ENCODE results near the gene METTL5.
"Not testable (repeated sequence)": the region's sequence is repeated elsewhere in the genome, so short reads cannot be mapped to it uniquely, and the experiment has no call there.

The METTL5 gene

DNA sequence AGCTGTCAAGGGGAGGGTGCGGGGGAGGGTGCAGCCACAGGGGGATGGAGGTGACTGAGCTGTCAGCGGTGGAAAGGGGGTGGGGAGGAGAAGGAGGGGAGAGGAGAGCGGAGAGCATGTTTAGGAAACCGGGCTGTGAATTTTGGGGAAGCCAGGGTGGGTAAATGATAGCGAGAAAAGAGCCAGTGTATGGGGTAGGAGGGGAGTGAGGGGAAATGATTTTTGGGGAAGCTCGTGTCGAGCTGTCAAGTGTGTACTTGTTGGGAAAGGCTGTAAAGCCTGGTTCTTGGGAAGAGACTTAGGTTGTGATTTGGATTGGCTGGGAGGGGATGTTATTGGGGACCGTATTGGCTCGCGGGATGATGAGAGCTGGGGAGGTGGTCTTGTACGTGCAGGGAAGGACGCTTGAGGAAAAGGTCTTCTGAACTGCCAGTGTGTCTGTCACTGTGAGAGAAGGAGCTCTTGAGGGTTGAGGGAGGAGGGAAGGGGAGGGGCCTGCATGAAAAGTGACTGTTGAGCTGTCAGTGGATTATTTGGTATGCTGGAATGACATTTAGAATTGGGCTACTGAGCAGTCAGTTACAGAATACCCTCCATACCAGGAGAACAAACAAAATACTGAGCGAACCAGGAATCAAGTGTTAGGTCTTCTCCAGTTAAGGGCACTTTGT is 3.6 kb upstream of the METTL5 start:
- DNase-seq (ENCODE audit: low read depth) = peak; percentile 46

DNA sequence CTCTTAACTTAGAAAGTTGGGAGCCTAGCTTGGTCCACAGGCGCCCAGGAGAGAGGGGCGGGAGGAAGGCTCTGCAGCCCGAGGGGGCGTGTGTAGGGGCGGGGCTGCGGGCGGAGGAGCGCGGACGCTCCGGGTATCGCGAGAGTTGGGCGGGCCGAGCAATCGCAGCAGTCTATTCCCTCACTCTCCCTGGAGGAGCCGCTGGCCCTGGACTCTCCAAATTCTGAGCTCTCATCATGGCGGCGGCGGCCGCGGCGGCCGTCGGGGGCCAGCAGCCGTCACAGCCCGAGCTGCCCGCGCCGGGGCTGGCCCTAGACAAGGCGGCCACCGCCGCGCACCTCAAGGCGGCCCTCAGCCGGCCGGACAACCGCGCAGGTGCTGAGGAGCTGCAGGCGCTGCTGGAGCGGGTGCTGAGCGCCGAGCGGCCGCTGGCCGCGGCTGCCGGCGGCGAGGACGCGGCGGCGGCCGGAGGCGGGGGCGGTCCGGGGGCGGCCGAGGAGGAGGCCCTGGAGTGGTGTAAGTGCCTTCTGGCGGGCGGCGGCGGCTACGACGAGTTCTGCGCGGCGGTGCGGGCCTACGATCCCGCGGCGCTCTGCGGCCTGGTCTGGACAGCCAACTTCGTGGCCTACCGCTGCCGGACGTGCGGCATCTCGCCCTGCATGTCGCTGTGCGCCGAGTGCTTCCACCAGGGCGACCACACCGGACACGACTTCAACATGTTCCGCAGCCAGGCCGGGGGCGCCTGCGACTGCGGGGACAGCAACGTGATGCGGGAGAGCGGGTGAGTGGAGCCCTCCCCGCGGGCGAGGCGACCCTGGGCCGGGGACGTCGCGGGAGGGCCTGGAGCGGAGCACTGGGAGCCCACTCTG is 2.8 kb upstream of the METTL5 start, which contains the start of gene UBR3:
UBR3 (plus strand) TSS at position 183 of the 869 bp plus-strand sequence; CDS start at position 237, 54 bp downstream.
- peak; percentile 87 for DNase-seq (ENCODE audit: low read depth)

DNA sequence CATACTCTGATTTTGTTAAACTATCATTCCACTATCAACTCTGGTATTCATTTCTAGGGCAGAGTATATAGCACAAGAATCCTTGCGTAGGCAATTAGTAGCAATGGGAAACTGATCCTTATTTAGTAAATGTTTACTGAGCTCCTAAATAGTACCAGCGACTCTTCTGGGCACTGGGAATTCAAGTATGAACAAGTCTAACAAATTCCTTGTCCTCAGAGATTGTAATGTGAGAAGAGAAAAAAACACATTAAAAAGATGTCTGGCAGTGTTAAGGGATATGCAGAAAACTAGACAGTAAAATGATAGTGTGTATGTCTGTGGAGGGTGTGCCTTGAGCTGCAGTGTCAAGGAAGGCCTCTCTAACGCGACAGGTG is 721 bp downstream of the METTL5 start:
- no peak for DNase-seq (ENCODE audit: low read depth)

DNA sequence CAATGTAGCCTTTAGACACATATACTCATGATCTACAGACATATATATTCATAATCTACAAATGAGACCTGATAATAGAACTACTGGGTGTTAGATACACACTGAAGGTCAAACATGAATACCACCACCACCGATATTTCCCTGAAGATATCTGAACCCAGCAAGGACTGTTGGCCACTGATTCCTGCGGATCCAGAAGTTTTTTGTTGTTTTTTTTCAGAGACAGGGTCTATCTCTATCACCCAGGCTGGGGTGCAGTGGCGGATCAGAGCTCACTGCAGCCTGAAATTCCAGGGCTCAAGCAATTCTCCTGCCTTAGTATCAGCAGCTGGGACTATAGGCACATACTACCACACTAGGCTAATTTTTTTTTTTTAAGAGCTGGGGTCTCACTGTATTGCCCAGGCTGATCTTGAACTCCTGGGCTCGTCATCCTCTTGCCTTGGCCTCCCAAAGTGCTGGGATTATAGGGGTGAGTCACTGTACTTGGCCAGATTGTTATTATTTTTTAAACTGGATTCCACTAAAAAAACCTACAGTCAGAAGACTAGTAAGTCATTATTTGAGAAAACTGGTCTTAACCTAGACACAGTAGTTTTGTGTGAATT is 1.8 kb downstream of the METTL5 start:
- no peak for DNase-seq (ENCODE audit: low read depth)

DNA sequence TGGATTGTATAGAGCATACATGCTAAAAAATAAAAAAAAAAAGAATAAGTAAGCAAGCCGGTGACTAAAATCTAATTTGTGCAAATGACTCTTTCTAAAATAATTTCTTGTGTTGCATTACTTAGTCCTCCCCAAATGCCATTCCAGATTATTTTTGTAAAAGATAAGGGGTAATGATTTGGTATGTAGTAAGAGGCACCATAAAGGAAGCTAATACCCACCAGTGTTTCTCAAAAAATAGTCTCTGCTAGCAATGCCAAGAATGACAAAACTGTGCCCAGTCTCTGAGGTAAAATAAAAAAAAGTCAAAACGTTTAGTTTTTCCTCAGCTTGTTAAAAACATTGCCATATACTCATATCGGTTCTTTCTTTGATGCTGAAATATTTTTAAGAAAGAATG is 2.7 kb downstream of the METTL5 start:
- DNase-seq (ENCODE audit: low read depth) = no peak

DNA sequence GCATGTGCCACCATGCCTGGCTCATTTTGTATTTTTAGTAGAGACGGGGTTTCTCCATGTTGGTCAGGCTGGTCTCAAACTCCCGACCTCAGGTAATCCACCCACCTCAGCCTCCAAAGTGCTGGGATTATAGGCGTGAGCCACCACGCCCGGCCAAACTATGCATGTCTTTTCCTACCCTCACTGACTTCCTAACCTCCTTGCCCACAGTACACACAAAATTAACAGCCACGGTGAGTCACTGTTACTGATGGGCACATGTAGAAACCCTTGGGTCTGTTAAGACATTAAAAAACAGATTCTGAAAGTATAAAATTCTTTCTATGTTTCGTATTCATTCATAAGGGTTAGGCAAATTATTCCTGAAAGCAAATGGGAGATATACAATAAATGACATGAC is 4.6 kb downstream of the METTL5 start:
- DNase-seq (ENCODE audit: low read depth) = not testable (repeated sequence)

DNA sequence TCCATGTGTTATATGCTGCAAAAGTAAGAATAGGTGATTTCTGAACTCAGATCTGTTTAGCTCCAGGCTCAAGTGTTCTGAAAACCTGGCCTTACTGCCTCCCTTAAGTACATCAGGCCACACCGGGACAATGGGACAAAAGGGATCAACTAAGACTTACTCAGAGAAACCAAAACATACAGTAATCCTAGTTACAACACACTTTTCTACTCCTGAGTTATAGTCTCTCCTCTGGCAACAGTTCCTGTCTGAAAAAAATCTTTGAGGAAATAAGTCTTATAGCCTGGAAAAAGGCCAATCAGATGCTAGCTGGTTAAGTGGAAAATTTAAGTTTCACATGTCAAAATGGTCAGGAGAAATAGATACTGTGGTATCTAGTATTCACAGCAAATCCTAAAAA is 5.6 kb downstream of the METTL5 start:
- no peak for DNase-seq (ENCODE audit: low read depth)

DNA sequence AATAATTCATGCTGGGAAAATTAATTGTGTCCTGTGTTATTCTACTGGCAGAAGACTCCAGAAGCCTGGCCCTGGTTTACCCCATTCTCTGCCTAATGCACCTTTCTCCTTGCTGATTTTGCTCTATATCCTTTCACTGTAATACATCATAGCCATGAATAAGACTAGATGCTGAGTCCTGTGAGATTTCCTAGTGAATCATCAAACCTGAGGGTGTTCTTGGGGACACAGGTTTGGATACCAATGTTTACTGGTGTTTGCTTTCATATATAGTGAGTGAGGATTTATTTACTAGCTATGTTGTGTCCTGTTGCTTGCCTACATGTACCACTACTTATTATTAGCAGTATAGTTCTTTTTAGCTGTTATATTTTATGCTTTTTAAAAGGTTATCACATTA is 6.5 kb downstream of the METTL5 start:
- DNase-seq (ENCODE audit: low read depth) = no peak

DNA sequence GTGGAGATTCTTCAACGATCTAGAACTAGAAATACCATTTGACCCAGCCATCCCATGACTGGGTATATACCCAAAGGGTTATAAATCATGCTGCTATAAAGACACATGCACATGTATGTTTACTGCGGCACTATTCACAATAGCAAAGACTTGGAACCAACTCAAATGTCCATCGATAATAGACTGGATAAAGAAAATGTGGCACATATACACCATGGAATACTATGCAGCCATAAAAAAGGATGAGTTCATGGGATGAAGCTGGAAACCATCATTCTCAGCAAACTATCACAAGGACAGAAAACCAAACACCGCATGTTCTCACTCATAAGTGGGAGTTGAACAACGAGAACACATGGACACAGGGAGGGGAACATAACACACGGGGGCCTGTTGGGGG is 7.3 kb downstream of the METTL5 start:
- DNase-seq (ENCODE audit: low read depth) = not testable (repeated sequence)

DNA sequence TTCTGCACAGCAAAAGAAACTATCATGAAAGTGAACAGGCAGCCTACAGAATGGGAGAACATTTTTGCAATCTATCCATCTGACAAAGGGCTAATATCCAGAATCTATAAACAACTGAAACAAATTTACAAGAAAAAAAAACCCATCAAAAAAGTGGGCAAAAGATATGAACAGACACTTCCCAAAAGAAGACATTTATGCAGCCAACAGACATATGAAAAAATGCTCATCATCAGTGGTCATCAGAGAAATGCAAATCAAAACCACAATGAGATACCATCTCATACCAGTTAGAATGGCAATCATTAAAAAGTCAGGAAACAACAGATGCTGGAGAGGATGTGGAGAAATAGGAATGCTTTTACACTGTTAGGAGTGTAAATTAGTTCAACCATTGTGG is 7.7 kb downstream of the METTL5 start:
- DNase-seq (ENCODE audit: low read depth) = not testable (repeated sequence)

DNA sequence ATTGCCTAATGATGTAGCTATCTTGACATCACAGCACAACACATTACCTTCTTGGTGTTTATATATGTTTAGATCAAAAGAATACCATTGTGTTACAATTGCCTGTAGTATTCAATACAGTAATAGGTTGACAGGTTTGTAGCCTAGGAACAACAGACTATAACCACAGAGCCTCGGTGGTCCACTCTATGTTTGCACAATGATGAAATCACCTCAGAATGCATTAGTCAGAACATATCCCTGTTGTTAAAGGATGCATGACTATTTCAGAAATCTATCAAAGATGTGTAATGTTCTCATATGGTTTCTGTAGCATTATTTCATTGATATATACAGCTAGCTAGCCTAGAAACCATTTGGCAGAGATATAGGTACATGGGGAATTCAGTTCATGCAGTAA is 8.9 kb downstream of the METTL5 start:
- no peak for DNase-seq (ENCODE audit: low read depth)

DNA sequence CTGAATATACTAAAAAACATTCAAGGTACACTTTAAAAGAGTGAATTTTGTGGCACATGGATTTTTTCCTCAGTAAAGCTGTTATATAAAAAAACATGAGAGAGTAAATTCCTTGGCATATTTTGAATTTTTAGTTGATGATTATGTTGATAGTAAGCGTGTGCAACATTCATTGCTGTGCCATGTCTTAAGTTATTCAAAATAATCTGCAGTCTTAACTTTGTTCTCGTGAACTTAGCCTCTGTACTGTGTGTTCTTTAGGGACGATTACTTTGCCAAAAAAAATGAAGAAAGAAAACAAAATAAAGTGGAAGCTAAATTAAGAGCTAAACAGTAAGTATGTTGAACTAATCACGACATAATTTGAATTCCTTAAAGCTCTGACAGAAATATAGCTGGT is 16.5 kb downstream of the METTL5 start:
- DNase-seq (ENCODE audit: low read depth) = no peak

DNA sequence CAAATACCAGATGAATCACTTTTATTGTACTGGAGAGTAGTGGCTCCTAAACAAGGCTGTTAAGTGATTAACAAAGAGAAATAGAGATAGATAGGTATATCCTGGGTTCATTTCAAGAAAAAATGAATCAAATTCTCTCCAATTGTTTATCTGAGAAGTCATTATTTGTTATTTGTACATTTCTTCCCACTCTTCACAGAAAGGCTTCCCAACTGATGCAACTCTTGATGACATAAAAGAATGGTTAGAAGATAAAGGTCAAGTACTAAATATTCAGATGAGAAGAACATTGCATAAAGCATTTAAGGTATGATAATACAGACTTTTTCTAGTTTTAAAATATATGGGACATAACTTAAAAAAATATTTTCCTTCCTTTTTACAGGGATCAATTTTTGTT is 18.1 kb downstream of the METTL5 start:
- DNase-seq (ENCODE audit: low read depth) = no peak

DNA sequence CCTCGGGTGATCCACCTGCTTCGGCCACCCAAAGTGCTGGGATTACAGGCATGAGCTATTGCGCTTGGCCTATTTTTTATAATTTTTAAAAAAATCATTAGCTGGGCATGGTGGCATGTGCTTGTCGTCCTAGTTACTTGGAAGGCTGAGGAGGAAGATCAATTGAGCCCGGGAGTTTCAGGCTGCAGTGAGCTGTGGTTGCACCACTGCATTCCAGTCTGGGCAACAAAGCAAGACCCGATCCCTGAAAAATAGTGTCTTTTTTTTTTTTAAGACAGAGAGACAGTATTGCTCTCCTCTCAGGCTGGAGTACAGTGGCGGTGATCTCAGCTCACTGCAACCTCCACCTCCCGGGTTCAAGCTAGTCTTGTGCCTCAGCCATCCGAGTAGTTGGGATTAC is 21.2 kb downstream of the METTL5 start:
- DNase-seq (ENCODE audit: low read depth) = no peak

DNA sequence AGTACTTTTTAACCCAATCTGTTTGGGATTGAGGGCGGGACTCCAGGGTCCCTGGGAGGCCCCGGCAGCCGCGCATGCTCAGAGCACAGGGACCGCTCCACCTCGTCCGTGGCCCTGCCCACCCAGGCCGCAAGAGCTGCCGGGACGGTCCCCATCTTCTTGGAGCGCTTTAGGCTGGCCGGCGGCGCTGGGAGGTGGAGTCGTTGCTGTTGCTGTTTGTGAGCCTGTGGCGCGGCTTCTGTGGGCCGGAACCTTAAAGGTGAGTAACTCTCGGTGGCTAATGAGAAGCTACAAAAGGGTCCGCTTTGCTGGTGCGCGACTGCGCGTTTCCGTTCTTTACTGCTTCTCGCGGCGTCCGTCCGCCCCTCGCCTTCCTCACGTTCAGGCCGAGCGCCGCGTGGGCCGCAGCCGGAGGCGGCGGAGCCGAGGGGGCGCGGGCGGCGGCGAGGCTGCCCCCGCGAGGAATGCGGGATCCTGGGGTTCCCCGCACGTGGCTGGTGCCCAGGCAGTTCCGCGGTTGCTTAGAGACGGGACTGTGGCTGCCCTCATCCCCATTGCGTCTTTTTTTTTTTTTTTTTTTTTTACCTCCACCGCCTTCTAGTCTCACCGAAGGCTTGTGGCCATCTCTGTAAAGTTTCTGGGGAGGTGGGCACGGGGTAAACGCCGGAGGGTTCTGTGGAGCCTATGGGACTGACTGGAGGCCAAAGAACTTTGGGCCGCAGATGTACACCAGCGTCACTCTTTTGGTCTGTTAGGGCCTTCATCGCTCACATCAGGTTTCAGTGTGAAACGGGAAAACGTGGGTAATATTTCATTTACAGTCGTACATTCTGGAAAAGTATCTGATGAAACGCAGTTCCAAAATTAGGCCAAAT is 25.8 kb downstream of the METTL5 start, which contains the start of gene SSB:
SSB (plus strand) TSS at position 154 of the 875 bp plus-strand sequence. CDS start 2,090 bp downstream, outside the sequence.
- peak; percentile 95 for DNase-seq (ENCODE audit: low read depth)

DNA sequence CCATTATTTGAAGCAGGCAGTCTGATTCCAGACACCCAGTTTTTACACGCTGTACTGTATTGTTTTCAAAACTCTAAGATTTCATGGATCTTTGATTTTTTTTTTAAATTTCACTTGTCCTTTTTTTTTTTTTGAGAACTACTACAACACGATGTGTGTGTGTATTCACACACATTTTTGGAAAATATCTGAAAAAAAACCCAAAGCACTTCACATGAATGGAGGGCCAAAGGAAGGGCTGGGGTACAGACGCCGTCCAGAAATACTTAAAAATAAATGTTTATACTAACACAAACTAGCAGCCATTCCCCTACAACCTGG is 26.3 kb downstream of the METTL5 start:
- no peak for DNase-seq (ENCODE audit: low read depth)

DNA sequence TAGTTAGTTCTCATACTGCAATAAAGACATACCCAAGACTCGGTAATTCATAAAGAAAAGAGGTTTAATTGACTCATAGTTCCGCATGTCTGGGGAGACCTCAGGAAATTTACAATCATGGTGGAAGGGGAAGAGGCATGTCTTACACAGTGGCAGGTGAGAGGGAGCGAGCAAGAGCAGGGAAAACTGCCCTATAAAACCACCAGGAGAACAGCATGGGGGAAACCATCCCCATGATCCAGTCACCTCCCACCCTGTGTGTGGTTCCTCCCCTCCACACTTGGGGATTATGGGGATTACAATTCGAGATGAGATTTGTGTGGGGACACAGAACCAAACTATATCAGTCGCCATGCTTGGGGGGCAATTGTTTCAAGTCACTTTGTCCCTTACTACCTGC is 27.1 kb downstream of the METTL5 start:
- no peak for DNase-seq (ENCODE audit: low read depth)

DNA sequence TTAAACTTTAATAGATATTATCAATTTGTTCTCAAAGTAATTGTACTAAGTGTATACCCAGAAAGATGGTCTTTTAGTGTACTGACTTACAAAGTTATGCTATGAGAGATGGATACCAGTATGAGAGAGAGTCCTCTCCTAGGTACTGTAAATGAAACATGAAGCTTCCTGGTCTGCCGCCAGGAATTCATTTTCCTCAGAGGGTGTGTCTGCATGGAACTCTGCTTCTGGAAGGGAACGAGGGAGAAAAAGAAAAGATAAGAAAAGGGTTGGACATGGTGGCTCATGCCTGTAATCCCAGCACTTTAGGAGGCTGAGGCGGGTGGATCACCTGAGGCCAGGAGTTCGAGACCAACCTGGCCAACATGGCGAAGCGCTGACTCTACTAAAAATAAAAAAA is 28.3 kb downstream of the METTL5 start:
- no peak for DNase-seq (ENCODE audit: low read depth)

DNA sequence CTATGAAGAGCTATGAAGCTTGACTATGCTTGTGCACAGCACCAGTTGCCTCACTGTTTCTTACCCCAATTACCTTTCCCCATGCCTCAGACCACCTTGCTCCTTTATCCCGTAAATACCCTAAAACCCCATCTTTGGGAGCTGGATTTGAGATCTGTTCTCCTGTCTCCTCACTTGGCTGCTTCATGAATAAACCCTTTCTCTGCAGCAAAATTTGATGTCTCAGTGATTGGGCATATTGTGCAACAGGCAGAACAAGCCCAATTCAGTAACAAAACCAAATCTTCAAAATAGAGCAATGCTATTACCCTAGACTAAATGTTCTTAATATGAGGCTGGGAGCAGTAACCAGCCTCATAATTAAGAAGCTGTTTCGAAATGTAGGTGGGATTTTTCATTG is 29.5 kb downstream of the METTL5 start:
- DNase-seq (ENCODE audit: low read depth) = no peak

DNA sequence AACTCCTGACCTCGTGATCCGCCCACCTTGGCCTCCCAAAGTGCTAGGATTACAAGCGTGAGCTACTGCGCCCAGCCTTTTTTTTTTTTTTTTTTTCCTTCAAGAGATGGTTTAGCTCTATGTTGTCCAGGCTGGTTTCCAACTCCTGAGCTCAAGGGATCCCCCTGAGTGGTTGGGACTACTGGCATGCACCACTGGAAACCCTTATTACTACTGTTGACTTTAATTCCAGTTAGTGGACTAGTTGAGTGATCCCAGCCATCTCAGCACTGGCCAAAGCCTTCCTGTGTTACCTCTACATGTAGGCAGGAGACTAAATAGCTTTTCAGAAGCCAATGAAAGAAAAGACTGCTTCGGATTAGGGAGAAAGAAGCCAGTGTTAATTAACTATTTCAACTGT is 34.1 kb downstream of the METTL5 start:
- DNase-seq (ENCODE audit: low read depth) = no peak

DNA sequence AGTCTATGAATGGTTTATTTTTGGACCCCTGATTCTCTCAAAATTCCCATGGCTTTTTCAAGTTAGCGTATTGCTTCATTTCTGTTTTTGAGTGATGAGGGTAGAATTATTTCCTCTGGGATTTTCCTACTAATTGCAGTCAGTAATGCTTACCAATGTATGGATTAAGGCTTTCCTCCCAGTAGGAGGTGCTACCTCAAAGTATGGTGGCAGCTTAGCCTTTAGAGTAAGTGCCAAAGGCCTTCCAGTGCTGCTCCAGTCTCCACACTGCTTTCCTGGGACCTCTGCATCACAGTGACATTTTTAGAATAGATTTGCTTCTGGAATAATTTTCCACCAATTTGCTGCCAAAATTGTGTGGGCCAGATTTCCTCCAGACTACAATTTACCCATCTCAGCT is 42.2 kb downstream of the METTL5 start:
- DNase-seq (ENCODE audit: low read depth) = no peak

All from stimulated activated CD8-positive, alpha-beta memory T cell treated with anti-CD3 and anti-CD28 coated beads, Interleukin-4, amount 100 ng/mL, for 24 hours (primary cell).